Retina (tissue), 1 donor: ENCODE data around the gene NAV3.

Source experiments
- DNase-seq: peaks from one replicate; pipeline ENCODE4 v3.0.0-alpha.2; 2016

Gene NAV3

GRCh38 chr12:77847680-77848431 is 17.2 kb downstream of the NAV3 start:
- no peak for DNase-seq

GRCh38 chr12:77850129-77850528 is 19.4 kb downstream of the NAV3 start:
- DNase-seq, result no peak

GRCh38 chr12:77850698-77851097 is 20.0 kb downstream of the NAV3 start:
- DNase-seq, result no peak

- no peak for DNase-seq
Measured at GRCh38 chr12:77855548-77855947, 24.9 kb downstream of the NAV3 start.

- no peak for DNase-seq
Measured at GRCh38 chr12:77861317-77861716, 30.6 kb downstream of the NAV3 start.

- no peak for DNase-seq
Measured at GRCh38 chr12:77865178-77865577, 34.5 kb downstream of the NAV3 start.

- DNase-seq, result no peak
Measured at GRCh38 chr12:77878901-77879300, 48.2 kb downstream of the NAV3 start.

GRCh38 chr12:77882709-77883108 is 52.0 kb downstream of the NAV3 start:
- no peak for DNase-seq

GRCh38 chr12:77888611-77889010 is 57.9 kb downstream of the NAV3 start:
- DNase-seq, result no peak

- no peak for DNase-seq
Measured at GRCh38 chr12:77891518-77892147, 60.9 kb downstream of the NAV3 start.

GRCh38 chr12:77893918-77894317 is 63.2 kb downstream of the NAV3 start:
- no peak for DNase-seq

GRCh38 chr12:77894556-77894955 is 63.9 kb downstream of the NAV3 start:
- no peak for DNase-seq

- DNase-seq, result no peak
Measured at GRCh38 chr12:77895699-77896098, 65.0 kb downstream of the NAV3 start.

GRCh38 chr12:77907936-77908335 is 77.2 kb downstream of the NAV3 start:
- DNase-seq, result no peak

GRCh38 chr12:77914081-77914488 is 83.4 kb downstream of the NAV3 start:
- no peak for DNase-seq

GRCh38 chr12:77915071-77915600 is 84.4 kb downstream of the NAV3 start:
- no peak for DNase-seq

GRCh38 chr12:77916276-77916675 is 85.6 kb downstream of the NAV3 start:
- no peak for DNase-seq

- DNase-seq, result no peak
Measured at GRCh38 chr12:77918046-77918445, 87.4 kb downstream of the NAV3 start.

- no peak for DNase-seq
Measured at GRCh38 chr12:77919450-77919849, 88.8 kb downstream of the NAV3 start.

- DNase-seq, result no peak
Measured at GRCh38 chr12:77923882-77924281, 93.2 kb downstream of the NAV3 start.

- no peak for DNase-seq
Measured at GRCh38 chr12:77924703-77925102, 94.0 kb downstream of the NAV3 start.

- DNase-seq, result peak; percentile 68
Measured at GRCh38 chr12:77925536-77926108, 94.9 kb downstream of the NAV3 start.

GRCh38 chr12:77928078-77928477 is 97.4 kb downstream of the NAV3 start:
- DNase-seq, result no peak

GRCh38 chr12:77932216-77932615 is 101.5 kb downstream of the NAV3 start:
- DNase-seq, result no peak
